K562 (cell line): ENCODE measurements around the gene CEACAM5. TPM values are rescaled to one million over a fixed set of nuclear protein-coding genes. Genes with fewer than 3 reads are reported as not detected.

Experiments used
- ATAC-seq: fragments of 200-7000 bp; cut with Tn5 transposase; 3 replicates; pipeline ENCODE4 v1.9.1; 2020; ENCODE audit warnings: moderate library complexity
- BruUV-seq: library from RNA; stranded (reverse); fragments of 400-500 nt; replicated peaks from 2 replicates; lab custom pipeline; 2021; lab: Mats Ljungman, UMichigan
- CTCF ChIA-PET: fragments of 300-600 bp; formaldehyde crosslinking; extraction: SDS; loops from one replicate; lab custom pipeline; 2021; ENCODE audit warnings: low intra/inter-chr PET ratio; lab: Yijun Ruan, JAX
- POLR2A ChIA-PET: fragments of 300-600, 350-650 bp; sonication (Branson Sonifier 250); formaldehyde crosslinking; extraction: SDS; loops from one replicate; lab custom pipeline; 2021; ENCODE audit warnings: antibody characterized with exemption, inconsistent platforms; lab: Yijun Ruan, JAX
- DNase-seq, 4 experiments: peaks; one replicate each; pipeline versions ENCODE4 v3.0.0 to v3.0.0-alpha.2; 2011 to 2018; ENCODE audit warnings: low spot score in 3 of 4, mixed read lengths in 3 of 4; ENCODE audit errors: extremely low read depth in 1 of 4
- FAIRE-seq: peaks from 2 replicates; lab custom pipeline; 2011; peaks lifted over from hg19 to GRCh38; lab: Jason Lieb, UNC
- H2AFZ ChIP-seq: 2 replicates; pipeline ENCODE4 v1.6.0; 2011; ENCODE audit warnings: low read depth, low read length, control low read depth, inconsistent platforms
- H3K27ac ChIP-seq: fragments of 200-600 bp; 3 replicates; pipeline ENCODE4 v1.8.0; 2011; ENCODE audit warnings: low read depth, mild to moderate bottlenecking, control low read depth, inconsistent platforms, low read length, moderate library complexity, mixed read lengths; ENCODE audit errors: extremely low read depth
- H3K27me3 ChIP-seq, 2 experiments: fragments of 300-600 bp in 1 of 2; 2 replicates in 1 of 2; 3 replicates in 1 of 2; pipeline versions ENCODE4 v1.6.0 to v1.8.0; 2011; ENCODE audit warnings: inconsistent platforms in 2 of 2, low read length in 2 of 2, mild to moderate bottlenecking in 1 of 2, mixed read lengths in 1 of 2, moderate library complexity in 1 of 2; ENCODE audit not compliant: control insufficient read depth in 2 of 2, insufficient read depth in 2 of 2
- H3K36me3 ChIP-seq: fragments of 300-600 bp; 3 replicates; pipeline ENCODE4 v1.8.0; 2011; ENCODE audit warnings: mild to moderate bottlenecking, low read length, inconsistent platforms; ENCODE audit not compliant: control insufficient read depth, insufficient read depth
- H3K4me1 ChIP-seq, 2 experiments: fragments of 200-600 bp in 1 of 2; replicated peaks in 1 of 2; 2 replicates in 1 of 2; 3 replicates in 1 of 2; pipeline versions ENCODE4 v1.5.1 to v1.8.0; 2011; ENCODE audit warnings: inconsistent platforms in 2 of 2, low read length in 2 of 2, mild to moderate bottlenecking in 1 of 2, mixed read lengths in 1 of 2, moderate library complexity in 1 of 2; ENCODE audit not compliant: control insufficient read depth in 2 of 2, insufficient read depth in 2 of 2
- H3K4me2 ChIP-seq: 2 replicates; pipeline ENCODE4 v1.6.1; 2011; ENCODE audit warnings: low read length, control low read depth, inconsistent platforms, mixed read lengths; ENCODE audit not compliant: insufficient read depth
- H3K4me3 ChIP-seq: fragments of 200-600 bp; sonication (generic), shearing (Covaris generic); 2 replicates; pipeline ENCODE4 v1.5.1; 2016; ENCODE audit warnings: control low read depth, inconsistent platforms
- H3K79me2 ChIP-seq: fragments of 200-600 bp; 3 replicates; pipeline ENCODE4 v1.8.0; 2011; ENCODE audit warnings: low read length, inconsistent platforms; ENCODE audit not compliant: control insufficient read depth, insufficient read depth
- H3K9ac ChIP-seq, 2 experiments: 2 replicates each; pipeline versions ENCODE4 v1.6.0 to v1.6.1; 2011; ENCODE audit warnings: low read depth in 2 of 2, low read length in 2 of 2, control low read depth in 1 of 2, inconsistent platforms in 1 of 2, mild to moderate bottlenecking in 1 of 2, mixed read lengths in 1 of 2; ENCODE audit not compliant: insufficient read depth in 1 of 2
- H3K9me1 ChIP-seq: one replicate; pipeline ENCODE4 v1.6.0; 2011; ENCODE audit warnings: inconsistent platforms, mild to moderate bottlenecking, low read length, moderate library complexity; ENCODE audit not compliant: control insufficient read depth, insufficient read depth
- H3K9me3 ChIP-seq: replicated peaks from 2 replicates; pipeline ENCODE4 v1.5.1; 2011; ENCODE audit warnings: low read depth, low read length, inconsistent platforms; ENCODE audit not compliant: control insufficient read depth, insufficient read depth
- H4K20me1 ChIP-seq: replicated peaks from 2 replicates; pipeline ENCODE4 v1.6.1; 2011; ENCODE audit warnings: low read length, inconsistent platforms, mixed read lengths; ENCODE audit not compliant: control insufficient read depth, insufficient read depth
- CBX1 ChIP-seq: sonication (generic); IDR thresholded peaks from 2 replicates; pipeline ENCODE4 v1.6.1; 2016; ENCODE audit warnings: antibody characterized with exemption, low read depth, mild to moderate bottlenecking
- CBX3 ChIP-seq, 2 experiments: IDR thresholded peaks; 1 replicate in 1 of 2; 2 replicates in 1 of 2; pipeline ENCODE4 v1.6.1; 2012; ENCODE audit warnings: inconsistent platforms in 2 of 2, low read length in 2 of 2, borderline replicate concordance in 1 of 2, control low read depth in 1 of 2
- CBX5 ChIP-seq: IDR thresholded peaks from 2 replicates; pipeline ENCODE4 v1.6.1; 2014; ENCODE audit warnings: low read depth, borderline replicate concordance
- KLF13 ChIP-seq: fragments of 450-650 bp; IDR thresholded peaks from 2 replicates; pipeline ENCODE4 v1.6.1; 2016; ENCODE audit warnings: missing genetic modification characterization, low read depth, mild to moderate bottlenecking, missing compliant biosample characterization, moderate library complexity, borderline replicate concordance
- MTF1 ChIP-seq: fragments of 250-450 bp; sonication (Bioruptor Pico); IDR thresholded peaks from 2 replicates; pipeline ENCODE4 v1.9.0; 2021; ENCODE audit warnings: moderate library complexity, mild to moderate bottlenecking, inconsistent platforms, borderline replicate concordance
- PYGO2 ChIP-seq: fragments of 450-650 bp; IDR thresholded peaks from 2 replicates; pipeline ENCODE4 v1.6.1; 2016; ENCODE audit warnings: mild to moderate bottlenecking, missing genetic modification characterization, moderate library complexity, missing compliant biosample characterization
- TRIM28 ChIP-seq: fragments of 450-650 bp; IDR thresholded peaks from 2 replicates; pipeline ENCODE4 v1.6.1; 2017
- ZNF124 ChIP-seq: sonication (generic); formaldehyde crosslinking; IDR thresholded peaks from 2 replicates; pipeline ENCODE4 v1.8.1; 2022; ENCODE audit warnings: missing genetic modification reagents
- ZNF280A ChIP-seq: fragments of 450-650 bp; IDR thresholded peaks from 2 replicates; pipeline ENCODE4 v1.6.1; 2018; ENCODE audit warnings: mild to moderate bottlenecking, low read depth; ENCODE audit not compliant: partially characterized antibody
- ZNF311 ChIP-seq: fragments of 250-450 bp; sonication (Bioruptor Pico); IDR thresholded peaks from 2 replicates; pipeline ENCODE4 v1.4.0; 2020; ENCODE audit warnings: mild to moderate bottlenecking, moderate library complexity
- ZNF644 ChIP-seq: fragments of 200-800 bp; sonication (Bioruptor generic); IDR thresholded peaks from 2 replicates; pipeline ENCODE4 v1.6.1; 2016; ENCODE audit warnings: low read depth, missing genetic modification characterization, missing compliant biosample characterization
- WGBS: fragments of 100-300 bp; shearing (Covaris generic); methylation state at CpG from one replicate; pipeline ENCODE4 v1.1.6; 2016; ENCODE audit warnings: low coverage, mixed read lengths; ENCODE audit not compliant: insufficient coverage; ENCODE audit errors: missing lambda C conversion rate; 5-methylcytosine and 5-hydroxymethylcytosine counted together
- in situ Hi-C: fragments of 300-500 bp; cut with MboI; formaldehyde crosslinking; loops from 4 replicates; pipeline ENCODE4 v1.15.0; 2018; ENCODE audit warnings: inconsistent platforms, mixed read lengths
- intact Hi-C: fragments of 100-400 bp; cut with micrococcal nuclease; formaldehyde crosslinking; loops from 2 replicates; pipeline ENCODE4 v1.14.2; 2022
- polyA plus RNA-seq, 8 experiments: library from polyadenylated mRNA; depleted of rRNA in 4 of 8; stranded (reverse) in 5 of 8; unstranded in 3 of 8; fragments of >200 nt; fragmentation: Nextera tagmentation in 2 of 8; fragmentation: Illumina TruSeq in 1 of 8; extraction: Ambion mirVana in 2 of 8; extraction: Trizol in 1 of 8; gene quantifications; 2 replicates each; pipeline versions ENCODE4 v1.2.1 to v1.2.3, GENCODE V29; 2011 to 2014; ENCODE audit warnings: inconsistent platforms in 1 of 8, missing spikeins in 1 of 8
- total RNA-seq, 7 experiments: library from RNA; depleted of rRNA in 6 of 7; stranded (reverse); fragments of >200 nt in 6 of 7; fragmentation: Illumina TruSeq in 2 of 7; extraction: Trizol in 2 of 7; gene quantifications; 2 replicates each; pipeline versions ENCODE4 v1.2.1 to v1.2.3, GENCODE V29; 2011 to 2021; ENCODE audit warnings: low replicate concordance in 1 of 7
- TF ChIP-seq, protein P1 (sequence below): fragments of 250-450 bp; sonication (Bioruptor Pico); IDR thresholded peaks from 2 replicates; pipeline ENCODE4 v1.5.1; 2021; ENCODE audit warnings: mild to moderate bottlenecking

The CEACAM5 gene
- total and polyA plus RNA-seq, 9 of the 15 experiments (the other 6 are each of a cell fraction or from before 2014, with no cell fraction given): 0.33 TPM; not detected in 8

GRCh38 chr19:41666075-41666474 lies 42.4 kb upstream of the CEACAM5 start:
- FAIRE-seq: no peak
- H3K4me2 ChIP-seq: no peak overlapping the region
- CTCF ChIA-PET: no interaction called here
- no peaks in the 10 kb centered on the region for H3K9me3 ChIP-seq
- intact Hi-C loops: no loop called here
- H3K9ac ChIP-seq: no peak overlapping the region
- H3K9me1 ChIP-seq: no peaks in the 10 kb centered on the region
- no peaks in the 10 kb centered on the region for H3K27me3 ChIP-seq
- DNase-seq: no peak
- no peak overlapping the region for H3K4me3 ChIP-seq
- no peak overlapping the region for H3K27ac ChIP-seq
- POLR2A ChIA-PET: no interaction called here
- H3K36me3 ChIP-seq: no peaks in the 10 kb centered on the region
- no peaks in the 10 kb centered on the region for H4K20me1 ChIP-seq
- H2AFZ ChIP-seq: no peak overlapping the region
- 0% methylated on average over 2 of the region's 2 CpGs for WGBS
- in situ Hi-C loops: no loop called here
- no TSS peak for BruUV-seq
- peak; percentile 74; the same call in 1 of the 2 replicates for TF ChIP-seq TRIM28
- TF ChIP-seq ZNF124 (CRISPR knock-in tag): no peak
- peak; percentile 67 for TF ChIP-seq ZNF280A
- TF ChIP-seq, protein P1, sequence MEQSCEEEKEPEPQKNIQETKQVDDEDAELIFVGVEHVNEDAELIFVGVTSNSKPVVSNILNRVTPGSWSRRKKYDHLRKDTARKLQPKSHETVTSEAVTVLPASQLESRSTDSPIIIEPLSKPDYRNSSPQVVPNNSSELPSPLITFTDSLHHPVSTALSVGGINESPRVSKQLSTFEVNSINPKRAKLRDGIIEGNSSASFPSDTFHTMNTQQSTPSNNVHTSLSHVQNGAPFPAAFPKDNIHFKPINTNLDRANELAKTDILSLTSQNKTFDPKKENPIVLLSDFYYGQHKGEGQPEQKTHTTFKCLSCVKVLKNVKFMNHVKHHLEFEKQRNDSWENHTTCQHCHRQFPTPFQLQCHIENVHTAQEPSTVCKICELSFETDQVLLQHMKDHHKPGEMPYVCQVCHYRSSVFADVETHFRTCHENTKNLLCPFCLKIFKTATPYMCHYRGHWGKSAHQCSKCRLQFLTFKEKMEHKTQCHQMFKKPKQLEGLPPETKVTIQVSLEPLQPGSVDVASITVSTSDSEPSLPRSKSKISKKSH (CRISPR knock-in tag): 0 out of 2 replicates have a peak, but pooled peaks have one; percentile 33
- no peak for TF ChIP-seq MTF1
- TF ChIP-seq CBX3 (IDR thresholded peaks at IDR 0.05; ENCODE audit: borderline replicate concordance in 1 of 2, low read length in 2 of 2): peak in 1 of 2 experiments; percentile 79; a peak in 2 of 3 replicates
- no peak for TF ChIP-seq KLF13
- no peak for TF ChIP-seq ZNF644
- peak; percentile 92 for TF ChIP-seq CBX5
- no peak for TF ChIP-seq ZNF311 (CRISPR knock-in tag)
- TF ChIP-seq CBX1: peak; percentile 87
- no peak for TF ChIP-seq PYGO2 (tag)
- no peaks in the 10 kb centered on the region for H3K4me1 ChIP-seq
- H3K79me2 ChIP-seq: no peaks in the 10 kb centered on the region
- ATAC-seq: no peak
